Peyer's patch (tissue), 4 donors: ENCODE results near the gene SEC14L5. TPM values are rescaled to one million over a fixed set of nuclear protein-coding genes. Genes with fewer than 3 reads are reported as not detected.

Source experiments
- DNase-seq, 3 donors: peaks; one replicate each; pipeline ENCODE4 v3.0.0-alpha.2; 2017 to 2019
- H3K27ac ChIP-seq, 4 donors: fragments of 200-600 bp; sonication (generic); one replicate each; pipeline ENCODE4 v1.5.1; 2016 to 2019
- H3K27me3 ChIP-seq, 2 donors: fragments of 200-600 bp; sonication (generic); one replicate each; pipeline ENCODE4 v1.5.1; 2019
- H3K36me3 ChIP-seq, 3 donors: fragments of 200-600 bp; sonication (generic); one replicate each; pipeline ENCODE4 v1.5.1; 2016 to 2019
- H3K4me1 ChIP-seq, 4 donors: fragments of 200-600 bp; sonication (generic); one replicate each; pipeline ENCODE4 v1.5.1; 2016 to 2019
- H3K4me3 ChIP-seq, 4 donors: fragments of 200-600 bp; sonication (generic); 1 replicate in 3 of 4; 2 replicates in 1 of 4; pipeline ENCODE4 v1.5.1; 2016 to 2019; ENCODE audit warnings: mild to moderate bottlenecking in 1 of 4
- H3K9me3 ChIP-seq, 4 donors: fragments of 200-600 bp; sonication (generic); one replicate each; pipeline ENCODE4 v1.5.1; 2016 to 2019; ENCODE audit warnings: mild to moderate bottlenecking in 1 of 4
- POLR2A ChIP-seq, 2 donors: fragments of 450-650 bp; IDR thresholded peaks; one replicate each; pipeline ENCODE4 v1.5.1; 2017; ENCODE audit warnings: antibody characterized with exemption in 2 of 2, mild to moderate bottlenecking in 2 of 2, moderate library complexity in 2 of 2
- total RNA-seq, 4 donors: library from RNA; depleted of rRNA; stranded (reverse); fragments of >200 nt; gene quantifications; one replicate each; pipeline ENCODE4 v1.1.0, GENCODE V29; 2016
- TF ChIP-seq, protein P1 (sequence below), 6 experiments: fragments of 450-650 bp in 4 of 6; fragments of 200-600 bp in 2 of 6; sonication (generic) in 1 of 6; IDR thresholded peaks; one replicate each; pipeline ENCODE4 v1.5.1; 2017 to 2019; ENCODE audit warnings: antibody characterized with exemption in 6 of 6, mild to moderate bottlenecking in 3 of 6, moderate library complexity in 1 of 6

The SEC14L5 gene
- total RNA-seq, 4 donors from 2014 or later: 0.13 to 2.0 (median 1.1) TPM

DNA sequence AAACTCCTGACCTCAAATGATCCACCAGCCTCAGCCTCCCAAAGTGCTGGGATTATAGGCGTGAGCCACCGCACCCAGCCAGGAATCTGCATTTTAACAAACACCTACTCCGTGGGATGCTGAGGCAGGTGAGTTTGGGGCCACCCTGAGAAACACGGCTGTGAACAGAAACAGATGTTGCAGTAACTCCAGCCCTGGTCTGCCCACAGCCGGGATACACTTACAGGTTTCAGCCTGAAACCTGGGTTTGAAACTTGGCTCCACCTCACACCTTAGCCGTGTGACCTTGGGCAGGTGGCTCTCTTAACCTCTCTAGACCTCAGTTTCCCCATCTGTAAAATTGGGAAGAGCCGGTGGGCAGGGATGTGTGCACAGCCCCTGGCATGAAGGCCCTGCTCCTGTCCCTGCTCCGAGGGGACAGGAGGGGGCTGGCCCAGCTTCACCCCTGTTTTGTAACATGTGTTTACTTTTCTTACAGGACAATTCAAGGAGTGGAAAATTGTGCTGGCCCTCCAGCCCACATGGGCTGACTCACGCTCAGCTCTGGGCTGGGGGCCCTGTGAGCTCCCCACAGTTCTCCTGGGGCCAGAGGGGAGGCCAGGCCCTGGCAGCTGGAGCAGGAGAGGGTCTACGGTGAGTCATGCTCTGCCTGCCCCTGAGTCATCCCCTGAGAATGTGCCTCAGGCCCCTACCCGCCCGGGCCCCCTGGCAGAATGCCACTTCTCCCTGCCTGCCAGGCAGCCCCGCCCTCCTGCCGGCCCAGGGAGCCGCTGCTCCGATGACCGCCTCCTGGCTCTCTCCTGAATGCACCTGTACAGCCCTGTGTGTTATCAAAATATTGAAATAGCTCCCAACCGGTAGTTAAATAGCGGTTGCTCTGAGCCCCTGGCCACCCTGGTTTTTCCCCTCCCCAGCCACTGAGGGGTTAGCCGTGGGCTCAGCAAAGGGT lies 13.5 kb upstream of the SEC14L5 start:
- no peaks in the 10 kb centered on the region for H3K36me3 ChIP-seq
- TF ChIP-seq, protein P1, sequence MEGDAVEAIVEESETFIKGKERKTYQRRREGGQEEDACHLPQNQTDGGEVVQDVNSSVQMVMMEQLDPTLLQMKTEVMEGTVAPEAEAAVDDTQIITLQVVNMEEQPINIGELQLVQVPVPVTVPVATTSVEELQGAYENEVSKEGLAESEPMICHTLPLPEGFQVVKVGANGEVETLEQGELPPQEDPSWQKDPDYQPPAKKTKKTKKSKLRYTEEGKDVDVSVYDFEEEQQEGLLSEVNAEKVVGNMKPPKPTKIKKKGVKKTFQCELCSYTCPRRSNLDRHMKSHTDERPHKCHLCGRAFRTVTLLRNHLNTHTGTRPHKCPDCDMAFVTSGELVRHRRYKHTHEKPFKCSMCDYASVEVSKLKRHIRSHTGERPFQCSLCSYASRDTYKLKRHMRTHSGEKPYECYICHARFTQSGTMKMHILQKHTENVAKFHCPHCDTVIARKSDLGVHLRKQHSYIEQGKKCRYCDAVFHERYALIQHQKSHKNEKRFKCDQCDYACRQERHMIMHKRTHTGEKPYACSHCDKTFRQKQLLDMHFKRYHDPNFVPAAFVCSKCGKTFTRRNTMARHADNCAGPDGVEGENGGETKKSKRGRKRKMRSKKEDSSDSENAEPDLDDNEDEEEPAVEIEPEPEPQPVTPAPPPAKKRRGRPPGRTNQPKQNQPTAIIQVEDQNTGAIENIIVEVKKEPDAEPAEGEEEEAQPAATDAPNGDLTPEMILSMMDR (IDR thresholded peaks at IDR 0.05): no peak
- no peak for TF ChIP-seq POLR2A (IDR thresholded peaks at IDR 0.05)
- peaks cover 0 to 33% (median 4%) of the 10 kb centered on the region in 4 donors for H3K4me1 ChIP-seq
- H3K4me3 ChIP-seq: no peak overlapping the region
- H3K27me3 ChIP-seq: no peaks in the 10 kb centered on the region
- peak; percentile 29 to 85 (median 82) for DNase-seq
- no peaks in the 10 kb centered on the region for H3K9me3 ChIP-seq
- peak overlapping the region; percentile 38 to 72 (median 45) for H3K27ac ChIP-seq

DNA sequence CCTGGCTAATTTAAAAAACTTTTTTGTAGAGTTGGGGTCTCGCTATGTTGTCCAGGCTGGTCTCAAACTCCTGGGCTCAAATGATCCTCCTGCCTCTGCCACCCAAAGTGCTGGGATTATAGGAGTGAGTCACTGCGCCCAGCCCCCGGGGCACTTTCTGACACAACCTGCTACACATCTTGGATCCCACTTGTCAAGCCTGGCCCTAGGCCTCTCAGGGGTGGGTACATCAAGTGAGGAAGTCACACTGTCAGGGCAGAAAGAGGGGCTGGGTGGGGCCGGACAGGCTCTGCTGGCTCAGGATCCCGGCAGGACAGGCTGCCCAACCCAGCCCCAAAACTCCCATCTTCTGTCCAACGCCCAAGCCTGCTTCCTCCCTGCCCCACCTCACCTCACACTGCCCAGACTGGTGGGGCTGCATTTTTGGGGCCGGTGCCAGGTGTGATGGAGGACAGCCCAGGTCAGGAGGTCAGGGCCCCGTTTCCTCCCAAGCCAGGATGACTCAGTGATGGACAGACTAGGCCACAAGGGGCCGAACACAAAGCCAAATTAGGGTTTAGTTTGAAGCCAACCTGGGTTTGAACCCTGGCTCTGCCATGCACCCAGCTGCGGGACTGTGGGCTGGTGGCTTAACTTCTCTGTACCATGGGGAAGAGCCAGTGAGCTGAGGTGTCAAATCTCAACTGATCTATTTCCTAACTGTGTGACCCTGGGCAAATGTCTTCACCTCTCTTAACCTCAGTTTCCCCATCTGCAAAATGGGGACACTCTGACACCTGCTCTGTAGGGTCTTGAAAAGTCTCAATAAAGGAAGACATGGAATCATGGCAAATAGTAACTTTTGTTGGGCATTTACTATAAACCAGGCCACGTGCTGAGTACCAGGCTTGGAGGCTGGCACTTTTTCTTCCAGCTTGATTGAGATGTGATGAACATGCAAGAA lies 12.3 kb upstream of the SEC14L5 start:
- no peak overlapping the region for H3K4me3 ChIP-seq
- H3K9me3 ChIP-seq: no peaks in the 10 kb centered on the region
- no peaks in the 10 kb centered on the region for H3K27me3 ChIP-seq
- H3K27ac ChIP-seq: peak overlapping the region in 3 of 4 donors; percentile 38 to 72 (median 38)
- no peak for DNase-seq
- no peaks in the 10 kb centered on the region for H3K36me3 ChIP-seq
- H3K4me1 ChIP-seq: peaks cover 0 to 33% (median 4%) of the 10 kb centered on the region in 4 donors
- TF ChIP-seq, protein P1 (IDR thresholded peaks at IDR 0.05): no peak

DNA sequence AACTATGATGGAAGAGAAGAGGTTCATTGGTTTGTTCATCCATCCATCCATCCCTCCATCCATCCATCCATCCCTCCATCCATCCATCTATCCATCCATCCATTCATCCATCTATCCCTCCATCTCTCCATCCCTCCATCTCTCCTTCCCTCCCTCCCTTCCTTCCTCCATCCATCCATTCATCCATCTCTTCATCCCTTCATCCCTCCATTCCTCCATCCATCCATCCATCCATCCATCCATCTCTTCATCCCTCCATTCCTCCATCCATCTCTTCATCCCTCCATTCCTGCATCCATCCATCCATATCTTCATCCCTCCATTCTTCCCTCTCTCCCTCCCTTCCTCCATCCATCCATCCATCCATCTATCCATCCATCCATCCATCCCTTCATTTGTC lies 11.2 kb upstream of the SEC14L5 start:
- H3K36me3 ChIP-seq: no peaks in the 10 kb centered on the region
- peaks cover 0 to 33% (median 4%) of the 10 kb centered on the region in 4 donors for H3K4me1 ChIP-seq
- no peak for DNase-seq
- no peaks in the 10 kb centered on the region for H3K27me3 ChIP-seq
- H3K27ac ChIP-seq: no peak overlapping the region
- H3K9me3 ChIP-seq: no peaks in the 10 kb centered on the region
- TF ChIP-seq, protein P1 (IDR thresholded peaks at IDR 0.05): no peak
- no peak for TF ChIP-seq POLR2A (IDR thresholded peaks at IDR 0.05)
- H3K4me3 ChIP-seq: no peak overlapping the region

DNA sequence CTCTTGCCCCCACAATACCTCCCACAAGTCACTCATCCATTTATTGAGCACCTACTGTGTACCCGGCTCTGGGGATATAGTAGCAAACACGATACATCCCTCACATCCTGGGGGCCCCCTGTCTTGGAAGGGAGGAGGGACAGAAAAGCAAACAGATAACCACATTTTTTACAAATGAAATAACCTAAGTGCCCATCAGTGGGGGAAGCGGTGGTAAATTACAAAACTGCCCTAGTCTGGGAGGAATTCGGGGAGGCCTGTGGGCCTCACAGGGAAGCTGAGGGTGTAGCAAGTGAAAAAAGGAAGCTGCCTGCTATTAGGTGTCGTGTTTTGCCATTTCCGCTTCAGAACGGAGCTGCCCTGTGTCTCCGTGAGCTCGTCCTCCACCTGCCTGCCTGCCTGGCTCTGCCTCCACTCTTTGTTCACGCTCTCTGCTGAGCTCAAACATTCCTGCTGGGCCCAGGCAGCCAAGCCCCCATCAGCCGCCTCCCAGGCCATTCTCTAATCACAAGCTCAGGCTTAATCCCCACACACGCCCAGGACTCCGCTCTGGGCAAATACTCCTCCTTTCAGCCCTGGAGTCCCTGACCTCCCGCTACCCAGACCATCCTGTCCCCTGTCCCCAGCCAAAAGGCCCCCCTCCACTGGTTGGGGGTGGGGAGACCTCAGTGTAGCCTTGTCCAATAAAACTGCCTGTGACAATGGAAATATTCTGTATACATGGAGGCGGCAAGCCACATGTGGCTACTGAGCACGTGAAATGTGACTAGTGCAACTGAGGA lies 10.2 kb upstream of the SEC14L5 start:
- no peaks in the 10 kb centered on the region for H3K9me3 ChIP-seq
- no peak overlapping the region for H3K27ac ChIP-seq
- H3K4me3 ChIP-seq: no peak overlapping the region
- peaks cover 0 to 28% (median 4%) of the 10 kb centered on the region in 4 donors for H3K4me1 ChIP-seq
- no peaks in the 10 kb centered on the region for H3K27me3 ChIP-seq
- no peaks in the 10 kb centered on the region for H3K36me3 ChIP-seq
- DNase-seq: no peak
- no peak for TF ChIP-seq POLR2A (IDR thresholded peaks at IDR 0.05)
- TF ChIP-seq, protein P1 (IDR thresholded peaks at IDR 0.05): no peak
